Loucy (cell line): ENCODE results near the gene GIPC2.

Experiments used
- H2AFZ ChIP-seq: fragments of 200-600 bp; sonication (generic); 2 replicates; pipeline ENCODE4 v1.6.0; 2016; ENCODE audit warnings: antibody characterized with exemption, mild to moderate bottlenecking, low read length, moderate library complexity
- H3F3A ChIP-seq: fragments of 200-600 bp; 2 replicates; pipeline ENCODE4 v1.6.0; 2016; ENCODE audit warnings: antibody characterized with exemption, low read depth, mild to moderate bottlenecking
- H3K27me3 ChIP-seq: fragments of 200-600 bp; sonication (generic); 2 replicates; pipeline ENCODE4 v1.6.1; 2014; ENCODE audit warnings: low read length, mild to moderate bottlenecking; ENCODE audit not compliant: insufficient read depth, poor library complexity, severe bottlenecking
- H3K36me3 ChIP-seq: fragments of 200-600 bp; sonication (generic); 2 replicates; pipeline ENCODE4 v1.6.1; 2016; ENCODE audit warnings: low read length; ENCODE audit not compliant: insufficient read depth
- H3K4me1 ChIP-seq: fragments of 200-600 bp; sonication (generic); 2 replicates; pipeline ENCODE4 v1.5.1; 2014; ENCODE audit warnings: low read length, mild to moderate bottlenecking; ENCODE audit not compliant: insufficient read depth, poor library complexity, severe bottlenecking
- H3K4me2 ChIP-seq: fragments of 200-600 bp; sonication (generic); 2 replicates; pipeline ENCODE4 v1.6.0; 2014; ENCODE audit warnings: antibody characterized with exemption, low read length, low read depth, mild to moderate bottlenecking; ENCODE audit not compliant: poor library complexity, severe bottlenecking
- H3K4me3 ChIP-seq: fragments of 200-600 bp; sonication (generic); 2 replicates; pipeline ENCODE4 v1.5.1; 2014; ENCODE audit warnings: low read length, mild to moderate bottlenecking, mixed read lengths; ENCODE audit not compliant: poor library complexity, severe bottlenecking
- H3K79me2 ChIP-seq: fragments of 200-600 bp; sonication (generic); 2 replicates; pipeline ENCODE4 v1.6.1; 2014; ENCODE audit warnings: low read length; ENCODE audit not compliant: insufficient read depth
- H3K9ac ChIP-seq: fragments of 200-600 bp; sonication (generic); 2 replicates; pipeline ENCODE4 v1.6.0; 2014; ENCODE audit warnings: mild to moderate bottlenecking, low read depth, low read length, moderate library complexity; ENCODE audit not compliant: poor library complexity, severe bottlenecking
- H3K9me2 ChIP-seq: fragments of 200-600 bp; sonication (generic); replicated peaks from 2 replicates; pipeline ENCODE4 v1.6.1; 2016; ENCODE audit warnings: low read depth, low read length, mixed read lengths
- H3K9me3 ChIP-seq: fragments of 200-600 bp; sonication (generic); 2 replicates; pipeline ENCODE4 v1.6.1; 2014; ENCODE audit warnings: mild to moderate bottlenecking, antibody characterized with exemption, low read length, low read depth; ENCODE audit not compliant: insufficient read depth
- H4K20me1 ChIP-seq: fragments of 200-600 bp; sonication (generic); 2 replicates; pipeline ENCODE4 v1.6.0; 2014; ENCODE audit warnings: antibody characterized with exemption, low read length, mild to moderate bottlenecking; ENCODE audit not compliant: insufficient read depth, poor library complexity, severe bottlenecking
- EZH2phosphoT487 ChIP-seq: fragments of 200-600 bp; IDR thresholded peaks from 2 replicates; pipeline ENCODE4 v1.6.1; 2018; ENCODE audit warnings: antibody characterized with exemption, mild to moderate bottlenecking, moderate library complexity, borderline replicate concordance
- TF ChIP-seq, protein P1 (sequence below): fragments of 200-600 bp; sonication (generic); conservative IDR thresholded peaks from 2 replicates; pipeline ENCODE4 v1.5.1; 2014; ENCODE audit warnings: mild to moderate bottlenecking, antibody characterized with exemption, low read length

GIPC2 gene

DNA sequence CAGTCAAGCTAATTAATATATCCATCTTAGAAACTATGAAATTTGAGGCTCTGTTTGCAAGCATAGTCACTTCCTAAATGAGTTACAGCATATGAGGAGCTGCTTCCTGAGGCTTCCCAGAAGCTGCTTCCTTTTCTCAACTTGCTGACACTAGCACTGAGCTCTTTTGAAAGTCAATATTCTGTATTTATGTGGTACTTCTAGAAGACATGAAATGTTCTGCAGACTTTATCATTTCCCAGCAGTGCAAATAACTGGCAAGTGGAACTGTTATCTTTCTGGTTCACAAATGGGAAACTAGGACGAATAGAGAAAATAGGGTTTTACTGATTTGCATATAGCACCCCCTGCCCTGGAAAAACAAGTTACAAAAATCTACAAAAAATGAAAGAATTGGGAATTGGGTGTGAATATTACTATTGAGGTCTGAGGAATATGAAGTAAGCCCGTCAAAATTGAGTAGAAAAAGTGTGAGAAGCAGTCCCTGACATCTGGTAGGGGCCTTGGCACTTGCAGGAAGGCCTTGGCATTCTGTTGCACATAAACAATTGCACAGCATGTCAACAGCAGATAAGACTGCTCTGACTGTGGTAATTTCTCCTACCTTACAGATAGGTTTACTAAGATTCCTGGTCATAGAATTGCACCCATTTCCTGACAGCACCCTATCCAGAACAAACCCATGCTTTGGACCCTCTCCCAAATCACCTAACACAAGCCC is 7.1 kb downstream of the GIPC2 start:
- peak overlapping the region; percentile 70 for H2AFZ ChIP-seq
- no peak overlapping the region for H3K9ac ChIP-seq
- H3K9me3 ChIP-seq, result no peaks in the 10 kb centered on the region; the same call in 1 of the 2 replicates
- TF ChIP-seq, protein P1, sequence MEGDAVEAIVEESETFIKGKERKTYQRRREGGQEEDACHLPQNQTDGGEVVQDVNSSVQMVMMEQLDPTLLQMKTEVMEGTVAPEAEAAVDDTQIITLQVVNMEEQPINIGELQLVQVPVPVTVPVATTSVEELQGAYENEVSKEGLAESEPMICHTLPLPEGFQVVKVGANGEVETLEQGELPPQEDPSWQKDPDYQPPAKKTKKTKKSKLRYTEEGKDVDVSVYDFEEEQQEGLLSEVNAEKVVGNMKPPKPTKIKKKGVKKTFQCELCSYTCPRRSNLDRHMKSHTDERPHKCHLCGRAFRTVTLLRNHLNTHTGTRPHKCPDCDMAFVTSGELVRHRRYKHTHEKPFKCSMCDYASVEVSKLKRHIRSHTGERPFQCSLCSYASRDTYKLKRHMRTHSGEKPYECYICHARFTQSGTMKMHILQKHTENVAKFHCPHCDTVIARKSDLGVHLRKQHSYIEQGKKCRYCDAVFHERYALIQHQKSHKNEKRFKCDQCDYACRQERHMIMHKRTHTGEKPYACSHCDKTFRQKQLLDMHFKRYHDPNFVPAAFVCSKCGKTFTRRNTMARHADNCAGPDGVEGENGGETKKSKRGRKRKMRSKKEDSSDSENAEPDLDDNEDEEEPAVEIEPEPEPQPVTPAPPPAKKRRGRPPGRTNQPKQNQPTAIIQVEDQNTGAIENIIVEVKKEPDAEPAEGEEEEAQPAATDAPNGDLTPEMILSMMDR, result no peak
- TF ChIP-seq EZH2phosphoT487, result no peak
- peaks cover 4% of the 10 kb centered on the region for H3K4me1 ChIP-seq
- peaks cover 12% of the 10 kb centered on the region for H3K27me3 ChIP-seq
- H3K36me3 ChIP-seq, result no peaks in the 10 kb centered on the region
- no peaks in the 10 kb centered on the region for H3F3A ChIP-seq
- no peaks in the 10 kb centered on the region for H3K9me2 ChIP-seq
- no peak overlapping the region for H3K4me3 ChIP-seq
- no peaks in the 10 kb centered on the region for H3K79me2 ChIP-seq
- no peaks in the 10 kb centered on the region for H4K20me1 ChIP-seq
- H3K4me2 ChIP-seq, result no peak overlapping the region

DNA sequence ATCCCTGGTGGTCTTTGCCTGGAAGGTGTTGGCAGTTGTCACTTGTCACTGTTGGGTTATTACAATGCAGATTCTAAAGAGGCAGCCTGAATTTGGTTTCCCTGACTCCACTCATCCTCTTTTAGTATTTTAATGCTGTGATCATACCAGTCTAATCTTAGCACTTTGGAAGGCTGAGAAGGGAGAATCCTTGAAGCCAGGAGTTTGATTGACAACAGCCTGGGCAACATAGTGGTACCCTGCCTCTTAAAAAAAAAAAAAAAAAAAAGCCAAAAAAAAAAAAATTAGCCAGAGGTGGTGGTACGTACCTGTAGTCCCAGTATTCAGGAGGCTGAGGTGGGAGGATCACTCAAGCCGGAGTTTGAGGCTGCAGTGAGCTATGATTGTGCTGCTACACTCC is 7.7 kb downstream of the GIPC2 start:
- no peak for TF ChIP-seq EZH2phosphoT487
- TF ChIP-seq, protein P1, result no peak
- H3K4me2 ChIP-seq, result no peak overlapping the region
- peaks cover 4% of the 10 kb centered on the region for H3K4me1 ChIP-seq
- H4K20me1 ChIP-seq, result no peaks in the 10 kb centered on the region
- H3K9me2 ChIP-seq, result no peaks in the 10 kb centered on the region
- no peak overlapping the region for H2AFZ ChIP-seq
- H3K9me3 ChIP-seq, result no peaks in the 10 kb centered on the region; the same call in 1 of the 2 replicates
- H3K9ac ChIP-seq, result no peak overlapping the region
- H3K27me3 ChIP-seq, result peaks cover 18% of the 10 kb centered on the region
- H3F3A ChIP-seq, result no peaks in the 10 kb centered on the region
- no peaks in the 10 kb centered on the region for H3K36me3 ChIP-seq
- H3K79me2 ChIP-seq, result no peaks in the 10 kb centered on the region
- no peak overlapping the region for H3K4me3 ChIP-seq

DNA sequence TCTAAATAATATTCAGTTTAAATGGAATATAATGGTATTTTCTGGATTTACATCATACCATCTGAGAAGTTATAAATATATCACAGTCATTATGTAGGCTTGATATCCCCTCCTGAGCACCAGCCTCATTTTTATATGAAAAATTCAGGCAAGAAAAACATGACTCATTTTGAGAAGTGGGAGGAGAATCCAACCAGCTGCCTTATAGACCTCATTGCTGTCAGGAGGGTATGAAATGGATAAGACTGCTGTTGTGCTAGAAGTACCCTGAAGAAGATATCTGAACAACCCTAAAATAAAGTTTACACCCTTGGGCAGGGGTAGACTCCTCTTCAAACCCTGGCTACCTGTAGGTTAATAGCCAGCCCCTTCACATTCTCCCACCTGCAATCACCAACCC is 8.8 kb downstream of the GIPC2 start:
- no peaks in the 10 kb centered on the region for H4K20me1 ChIP-seq
- no peaks in the 10 kb centered on the region for H3K79me2 ChIP-seq
- no peaks in the 10 kb centered on the region for H3K36me3 ChIP-seq
- no peak overlapping the region for H3K4me2 ChIP-seq
- no peak overlapping the region for H3K4me3 ChIP-seq
- H3K4me1 ChIP-seq, result peaks cover 4% of the 10 kb centered on the region
- H3K27me3 ChIP-seq, result peaks cover 24% of the 10 kb centered on the region
- no peaks in the 10 kb centered on the region for H3K9me2 ChIP-seq
- H2AFZ ChIP-seq, result peak overlapping the region; percentile 93
- TF ChIP-seq, protein P1, result no peak
- TF ChIP-seq EZH2phosphoT487, result no peak
- no peaks in the 10 kb centered on the region; the same call in 1 of the 2 replicates for H3K9me3 ChIP-seq
- H3K9ac ChIP-seq, result no peak overlapping the region
- no peaks in the 10 kb centered on the region for H3F3A ChIP-seq
